ENCODE data around the gene DOCK4. TPM values are rescaled to one million over a fixed set of nuclear protein-coding genes. Genes with fewer than 3 reads are reported as not detected.
"Not testable (repeated sequence)": the region's sequence is repeated elsewhere in the genome, so short reads cannot be mapped to it uniquely, and the experiment has no call there.

DOCK4 gene
- total RNA-seq, 1 donor from 2014 or later: 29.7 TPM

- DNase-seq: no peak
These were observed 75.3 kb downstream of the DOCK4 start for GRCh38 chr7:112130729-112131410.

GRCh38 chr7:112129655-112130323 lies 76.4 kb downstream of the DOCK4 start:
- no peak for DNase-seq

GRCh38 chr7:112128461-112129425 lies 77.5 kb downstream of the DOCK4 start:
- DNase-seq: not testable (repeated sequence)

- DNase-seq: not testable (repeated sequence)
These were observed 78.2 kb downstream of the DOCK4 start for GRCh38 chr7:112128041-112128440.

- DNase-seq: no peak
These were observed 80.9 kb downstream of the DOCK4 start for GRCh38 chr7:112125250-112125649.

- no peak for DNase-seq
These were observed 82.0 kb downstream of the DOCK4 start for GRCh38 chr7:112124061-112124766.

GRCh38 chr7:112122798-112123197 lies 83.4 kb downstream of the DOCK4 start:
- no peak for DNase-seq

- no peak for DNase-seq
These were observed 84.1 kb downstream of the DOCK4 start for GRCh38 chr7:112122144-112122543.

GRCh38 chr7:112121318-112121717 lies 84.9 kb downstream of the DOCK4 start:
- DNase-seq: no peak

GRCh38 chr7:112120696-112121217 lies 85.4 kb downstream of the DOCK4 start:
- DNase-seq: no peak

GRCh38 chr7:112118581-112119566 lies 87.3 kb downstream of the DOCK4 start:
- DNase-seq: no peak

- no peak for DNase-seq
These were observed 89.3 kb downstream of the DOCK4 start for GRCh38 chr7:112116894-112117293.

- no peak for DNase-seq
These were observed 89.8 kb downstream of the DOCK4 start for GRCh38 chr7:112116358-112116757.

- no peak for DNase-seq
These were observed 90.3 kb downstream of the DOCK4 start for GRCh38 chr7:112115880-112116279.

GRCh38 chr7:112113913-112114575 lies 92.2 kb downstream of the DOCK4 start:
- DNase-seq: no peak

- peak; percentile 14 for DNase-seq
These were observed 93.4 kb downstream of the DOCK4 start for GRCh38 chr7:112112822-112113255.

GRCh38 chr7:112110651-112111050 lies 95.5 kb downstream of the DOCK4 start:
- no peak for DNase-seq

- no peak for DNase-seq
These were observed 96.0 kb downstream of the DOCK4 start for GRCh38 chr7:112110175-112110574.

- no peak for DNase-seq
These were observed 97.2 kb downstream of the DOCK4 start for GRCh38 chr7:112108981-112109380.
